ENCODE results near the gene HOXA5. TPM values are rescaled to one million over a fixed set of nuclear protein-coding genes. Genes with fewer than 3 reads are reported as not detected.

The HOXA5 gene
- total RNA-seq, 1 donor from 2014 or later: not detected

DNA sequence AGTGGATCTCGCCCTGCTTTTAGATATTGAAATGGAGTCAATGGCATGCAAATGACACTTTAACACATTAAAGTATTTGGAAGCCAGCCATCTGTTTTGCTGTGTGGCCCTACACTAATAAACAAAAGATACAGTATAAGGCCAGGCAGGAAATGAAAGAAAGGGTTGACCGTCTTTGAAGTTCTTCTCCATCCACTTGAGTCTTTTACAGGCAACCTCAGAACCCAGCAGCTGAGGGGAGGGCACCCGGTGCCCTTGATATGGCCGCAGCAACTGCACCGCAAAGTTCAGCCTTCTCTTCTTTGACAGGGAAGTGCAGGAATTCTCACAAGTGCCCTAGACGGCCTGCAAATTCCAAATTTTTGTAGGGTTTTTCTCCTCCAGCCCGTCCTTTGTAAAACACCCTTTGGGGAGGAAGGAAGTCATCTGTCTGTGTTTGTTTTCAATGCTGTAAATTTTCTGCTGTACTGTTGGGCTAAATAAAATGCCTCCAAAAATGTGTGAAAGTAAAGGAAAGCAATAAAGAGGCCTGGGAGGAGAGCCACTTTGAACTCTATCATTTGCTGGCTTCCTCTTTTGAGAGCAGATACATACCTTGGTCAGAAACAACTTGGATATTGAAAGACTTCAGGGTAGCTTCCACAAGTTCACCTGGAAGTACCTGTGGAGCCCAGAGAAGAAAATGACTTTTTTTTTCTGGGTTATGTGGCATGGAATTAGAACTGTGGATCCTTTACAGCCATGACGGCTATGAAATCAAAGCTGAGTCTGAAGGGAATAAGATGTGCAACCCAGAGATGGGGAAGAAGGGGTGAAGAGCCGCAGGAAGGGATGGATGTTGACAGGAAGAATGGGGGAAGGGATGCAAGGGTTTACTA lies 51.3 kb downstream of the HOXA5 start:
- Histone ChIP-seq H3K36me3 (ENCODE audit: control insufficient read depth, insufficient read depth, low read length) (no peaks in the 10 kb centered on the region), H3K4me3 (ENCODE audit: low read depth, low read length) (no peak overlapping the region), H3K27me3 (ENCODE audit: control insufficient read depth, insufficient read depth, low read length) (peaks cover 33% of the 10 kb centered on the region)
- no peak for FAIRE-seq
- TF ChIP-seq CTCF (IDR thresholded peaks at IDR 0.05; ENCODE audit: insufficient read depth, low read length, severe bottlenecking): no peak
- no peak for DNase-seq (ENCODE audit: low read depth)

DNA sequence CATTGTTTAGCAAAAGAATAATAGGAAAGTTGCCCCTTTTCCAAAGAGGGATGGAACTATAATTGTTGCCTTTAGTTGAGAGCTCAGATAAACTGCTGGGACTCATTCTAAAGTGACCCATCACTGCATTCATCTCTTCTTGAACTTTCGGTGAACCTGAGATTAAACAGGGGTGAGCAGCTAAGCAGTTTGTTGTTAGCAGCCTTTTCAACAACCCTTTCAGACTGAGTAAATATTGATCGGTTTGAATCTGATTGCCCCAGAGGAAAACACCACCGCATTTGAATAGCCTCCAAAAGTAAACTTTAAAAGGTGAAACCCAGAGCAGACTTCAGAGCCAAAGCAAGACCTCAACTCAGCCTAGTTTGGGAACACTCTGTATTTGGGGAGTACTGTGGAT lies 52.4 kb downstream of the HOXA5 start:
- FAIRE-seq: no peak
- no peak overlapping the region for H3K4me3 ChIP-seq (ENCODE audit: low read depth, low read length)
- no peak for TF ChIP-seq CTCF (IDR thresholded peaks at IDR 0.05; ENCODE audit: insufficient read depth, low read length, severe bottlenecking)
- H3K36me3 ChIP-seq (ENCODE audit: control insufficient read depth, insufficient read depth, low read length): no peaks in the 10 kb centered on the region
- DNase-seq (ENCODE audit: low read depth): no peak
- peaks cover 33% of the 10 kb centered on the region for H3K27me3 ChIP-seq (ENCODE audit: control insufficient read depth, insufficient read depth, low read length)

Other genes with a start within 250 kb of the HOXA5 start
- gene HOXA1, start 47.7 kb downstream of the HOXA5 start, total RNA-seq: 0.26 TPM in 2 replicates
- not detected in 2 replicates for gene HOXA2, start 41.0 kb downstream of the HOXA5 start, total RNA-seq
- gene HOXA4, start 12.9 kb downstream of the HOXA5 start, total RNA-seq: not detected in 2 replicates
- 0.53 TPM in 1 of 2 replicates, not detected in the other for gene HOXA6, start 4.1 kb upstream of the HOXA5 start, total RNA-seq
- not detected in 2 replicates for gene HOXA3, start 8.9 kb upstream of the HOXA5 start, total RNA-seq
- gene HOXA7, start 13.0 kb upstream of the HOXA5 start, total RNA-seq: not detected in 2 replicates
- gene HOXA9, start 21.9 kb upstream of the HOXA5 start, total RNA-seq: not detected in 2 replicates
- not detected in 2 replicates for gene HOXA10, start 30.6 kb upstream of the HOXA5 start, total RNA-seq
- not detected in 2 replicates for gene HOXA11, start 41.6 kb upstream of the HOXA5 start, total RNA-seq
- gene HOXA13, start 56.4 kb upstream of the HOXA5 start, total RNA-seq: under 0.01 TPM in 1 of 2 replicates, not detected in the other
- not detected in 2 replicates for gene EVX1, start 99.1 kb upstream of the HOXA5 start, total RNA-seq